ENCODE measurements around the gene PRR5.
A peak's percentile ranks its signal among the peaks of the same experiment; 100 is the strongest.

Gene PRR5

DNA sequence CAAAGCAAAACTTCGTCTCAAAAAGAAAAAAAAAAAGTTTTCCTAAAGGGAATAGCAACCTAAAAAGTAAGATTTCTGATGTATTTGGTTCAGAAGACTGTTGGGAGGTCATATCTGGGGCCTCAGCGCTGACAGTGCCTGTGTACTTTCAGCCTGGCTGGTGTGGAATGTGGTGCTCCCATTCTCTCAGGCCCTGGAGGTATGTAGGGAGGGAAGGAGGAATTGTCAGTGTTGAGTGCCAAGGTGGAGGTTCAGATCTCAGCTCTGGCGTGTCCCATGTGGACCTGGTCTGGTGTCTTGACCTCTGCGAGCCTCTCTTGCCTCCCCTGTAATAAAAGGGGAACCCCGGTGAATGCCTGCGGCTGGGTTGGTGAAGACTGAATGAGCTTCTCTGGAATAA lies 22.4 kb downstream of the PRR5 start:
- Histone ChIP-seq H3K4me1 (ENCODE audit: control insufficient read depth, insufficient read depth, low read length) (peaks cover 7% of the 10 kb centered on the region), H3K27me3 (ENCODE audit: control insufficient read depth, insufficient read depth, low read length) (peaks cover 9% of the 10 kb centered on the region), H3K9me3 (replicated peaks; ENCODE audit: low read length) (no peaks in the 10 kb centered on the region), H3K36me3 (ENCODE audit: insufficient read depth, low read length) (no peaks in the 10 kb centered on the region), H3K4me3 (ENCODE audit: low read length) (no peak overlapping the region), H3K4me2 (ENCODE audit: low read length) (no peak overlapping the region), H3K9ac (ENCODE audit: low read depth, low read length) (no peak overlapping the region)

DNA sequence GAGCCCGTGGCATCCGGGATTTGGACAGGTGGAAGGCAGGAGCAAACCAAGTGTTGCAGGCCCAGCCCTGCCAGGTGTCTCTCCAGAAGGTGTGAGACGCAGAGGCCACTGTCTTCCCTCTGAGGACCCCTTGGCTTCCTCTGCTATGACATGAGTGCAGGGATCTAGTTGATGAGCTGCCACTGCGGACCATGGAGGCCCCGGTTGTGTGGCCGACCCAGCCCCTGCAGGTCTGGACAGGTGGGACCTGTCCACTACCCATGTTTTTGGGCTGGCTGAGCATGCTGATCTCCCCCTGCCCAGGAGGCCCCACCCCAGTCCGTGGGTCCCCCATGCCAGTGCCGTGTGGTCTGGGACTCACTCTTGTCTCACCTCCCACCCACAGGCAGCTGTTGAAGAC lies 22.9 kb downstream of the PRR5 start:
- H3K36me3 ChIP-seq (ENCODE audit: insufficient read depth, low read length) = no peaks in the 10 kb centered on the region
- no peak overlapping the region for H3K4me2 ChIP-seq (ENCODE audit: low read length)
- H3K4me1 ChIP-seq (ENCODE audit: control insufficient read depth, insufficient read depth, low read length) = peaks cover 11% of the 10 kb centered on the region
- no peaks in the 10 kb centered on the region for H3K9me3 ChIP-seq (replicated peaks; ENCODE audit: low read length)
- no peak overlapping the region for H3K9ac ChIP-seq (ENCODE audit: low read depth, low read length)
- H3K4me3 ChIP-seq (ENCODE audit: low read length) = no peak overlapping the region
- peaks cover 9% of the 10 kb centered on the region for H3K27me3 ChIP-seq (ENCODE audit: control insufficient read depth, insufficient read depth, low read length)

- H3K9me3 ChIP-seq (replicated peaks; ENCODE audit: low read length) = no peaks in the 10 kb centered on the region
- no peak overlapping the region for H3K9ac ChIP-seq (ENCODE audit: low read depth, low read length)
- no peak overlapping the region for H3K4me2 ChIP-seq (ENCODE audit: low read length)
- H3K27me3 ChIP-seq (ENCODE audit: control insufficient read depth, insufficient read depth, low read length) = peaks cover 9% of the 10 kb centered on the region
- peaks cover 14% of the 10 kb centered on the region for H3K4me1 ChIP-seq (ENCODE audit: control insufficient read depth, insufficient read depth, low read length)
- no peaks in the 10 kb centered on the region for H3K36me3 ChIP-seq (ENCODE audit: insufficient read depth, low read length)
- no peak overlapping the region for H3K4me3 ChIP-seq (ENCODE audit: low read length)
Measured at GRCh38 chr22:44726439-44726838, 24.4 kb downstream of the PRR5 start.

DNA sequence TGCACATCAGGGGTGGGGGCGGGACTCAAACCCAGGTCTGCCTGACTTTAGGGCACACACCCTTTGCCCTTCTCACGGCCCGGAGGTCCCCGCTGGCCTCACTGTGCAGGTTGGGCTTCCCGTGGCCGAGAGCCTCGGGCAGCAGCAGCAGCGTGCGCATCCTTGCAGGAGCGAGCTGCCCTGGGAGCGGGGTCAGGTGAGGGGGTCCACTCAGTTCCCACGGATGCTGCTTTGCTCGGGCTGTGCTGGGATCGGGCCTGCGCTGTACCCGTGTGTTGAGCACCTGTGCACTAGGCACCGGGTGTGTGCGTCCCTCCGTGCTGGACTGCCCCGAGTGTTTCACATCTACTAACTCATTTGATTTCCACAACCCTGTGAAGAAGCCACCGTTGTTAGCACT lies 25.1 kb downstream of the PRR5 start:
- H3K36me3 ChIP-seq (ENCODE audit: insufficient read depth, low read length) = no peaks in the 10 kb centered on the region
- H3K27me3 ChIP-seq (ENCODE audit: control insufficient read depth, insufficient read depth, low read length) = peaks cover 9% of the 10 kb centered on the region
- no peaks in the 10 kb centered on the region for H3K9me3 ChIP-seq (replicated peaks; ENCODE audit: low read length)
- no peak overlapping the region for H3K4me2 ChIP-seq (ENCODE audit: low read length)
- no peak overlapping the region for H3K9ac ChIP-seq (ENCODE audit: low read depth, low read length)
- H3K4me1 ChIP-seq (ENCODE audit: control insufficient read depth, insufficient read depth, low read length) = peaks cover 14% of the 10 kb centered on the region
- H3K4me3 ChIP-seq (ENCODE audit: low read length) = no peak overlapping the region

GRCh38 chr22:44727709-44728108 lies 25.7 kb downstream of the PRR5 start:
- no peak overlapping the region for H3K9ac ChIP-seq (ENCODE audit: low read depth, low read length)

GRCh38 chr22:44728761-44729324 lies 26.8 kb downstream of the PRR5 start:
- no peaks in the 10 kb centered on the region for H3K36me3 ChIP-seq (ENCODE audit: insufficient read depth, low read length)
- peak overlapping the region; percentile 72 for H3K4me2 ChIP-seq (ENCODE audit: low read length)
- no peak overlapping the region for H3K4me3 ChIP-seq (ENCODE audit: low read length)
- H3K4me1 ChIP-seq (ENCODE audit: control insufficient read depth, insufficient read depth, low read length) = peaks cover 14% of the 10 kb centered on the region
- peaks cover 9% of the 10 kb centered on the region for H3K27me3 ChIP-seq (ENCODE audit: control insufficient read depth, insufficient read depth, low read length)
- H3K9ac ChIP-seq (ENCODE audit: low read depth, low read length) = no peak overlapping the region
- no peaks in the 10 kb centered on the region for H3K9me3 ChIP-seq (replicated peaks; ENCODE audit: low read length)

More at GRCh38 chr22:44727709-44728108, 25.7 kb downstream of the PRR5 start:
- H3K4me2 ChIP-seq (ENCODE audit: low read length) = no peak overlapping the region
- no peak overlapping the region for H3K4me3 ChIP-seq (ENCODE audit: low read length)
- H3K9me3 ChIP-seq (replicated peaks; ENCODE audit: low read length) = no peaks in the 10 kb centered on the region
- H3K27me3 ChIP-seq (ENCODE audit: control insufficient read depth, insufficient read depth, low read length) = peaks cover 9% of the 10 kb centered on the region
- peaks cover 14% of the 10 kb centered on the region for H3K4me1 ChIP-seq (ENCODE audit: control insufficient read depth, insufficient read depth, low read length)
- H3K36me3 ChIP-seq (ENCODE audit: insufficient read depth, low read length) = no peaks in the 10 kb centered on the region

GRCh38 chr22:44729391-44730021 lies 27.5 kb downstream of the PRR5 start:
- Histone ChIP-seq H3K9me3 (replicated peaks; ENCODE audit: low read length) (no peaks in the 10 kb centered on the region), H3K27me3 (ENCODE audit: control insufficient read depth, insufficient read depth, low read length) (peaks cover 9% of the 10 kb centered on the region), H3K4me1 (ENCODE audit: control insufficient read depth, insufficient read depth, low read length) (peaks cover 14% of the 10 kb centered on the region), H3K9ac (ENCODE audit: low read depth, low read length) (peak overlapping the region; percentile 38), H3K4me3 (ENCODE audit: low read length) (no peak overlapping the region), H3K36me3 (ENCODE audit: insufficient read depth, low read length) (no peaks in the 10 kb centered on the region), H3K4me2 (ENCODE audit: low read length) (peak overlapping the region; percentile 72)

GRCh38 chr22:44730022-44730393 lies 28.0 kb downstream of the PRR5 start:
- peak overlapping the region; percentile 38 for H3K9ac ChIP-seq (ENCODE audit: low read depth, low read length)
- no peak overlapping the region for H3K4me3 ChIP-seq (ENCODE audit: low read length)
- no peaks in the 10 kb centered on the region for H3K9me3 ChIP-seq (replicated peaks; ENCODE audit: low read length)
- peaks cover 14% of the 10 kb centered on the region for H3K4me1 ChIP-seq (ENCODE audit: control insufficient read depth, insufficient read depth, low read length)
- H3K27me3 ChIP-seq (ENCODE audit: control insufficient read depth, insufficient read depth, low read length) = peaks cover 9% of the 10 kb centered on the region
- no peaks in the 10 kb centered on the region for H3K36me3 ChIP-seq (ENCODE audit: insufficient read depth, low read length)
- peak overlapping the region; percentile 72 for H3K4me2 ChIP-seq (ENCODE audit: low read length)

DNA sequence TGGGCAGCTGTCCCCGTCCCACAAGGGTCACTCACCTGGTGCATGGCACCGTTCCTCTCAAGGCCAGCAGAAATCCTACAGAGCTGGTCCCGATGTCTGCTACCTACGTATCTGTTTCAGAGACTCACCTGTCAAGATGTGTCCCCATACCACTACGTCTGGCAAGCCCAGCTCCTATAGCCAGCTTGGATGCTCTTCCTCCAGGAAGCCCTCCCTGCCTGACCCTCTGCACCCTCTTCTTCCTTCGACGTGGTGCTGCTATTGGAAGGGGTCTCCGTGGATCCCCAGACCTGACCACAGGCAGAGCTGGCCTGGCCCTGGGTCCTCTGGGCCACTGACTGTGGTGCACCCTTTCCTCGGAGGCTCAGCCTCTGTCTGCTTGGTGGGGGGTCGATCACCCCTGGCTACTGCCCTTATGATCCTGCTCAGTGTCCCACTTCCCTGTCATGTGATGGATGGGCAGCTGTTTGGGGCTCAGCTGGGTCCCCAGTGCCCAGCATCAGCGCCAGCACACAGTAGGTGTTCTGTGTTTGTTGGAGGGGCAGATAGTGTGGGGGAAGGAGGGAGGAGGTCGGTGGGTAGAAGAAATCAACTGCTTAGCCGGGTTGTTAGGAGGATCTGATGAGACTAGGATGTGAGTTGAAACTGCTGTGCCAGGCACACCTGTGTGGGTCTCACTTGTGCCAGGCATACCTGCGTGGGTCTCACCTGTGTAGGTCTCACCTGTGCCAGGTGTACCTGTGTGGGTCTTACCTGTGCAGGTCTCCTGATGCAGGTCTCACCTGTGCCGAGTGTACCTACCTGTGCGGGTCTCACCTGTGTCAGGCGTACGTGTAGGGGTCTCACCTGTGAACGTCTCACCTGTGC lies 28.7 kb downstream of the PRR5 start:
- H3K9ac ChIP-seq (ENCODE audit: low read depth, low read length) = no peak overlapping the region
- peaks cover 14% of the 10 kb centered on the region for H3K4me1 ChIP-seq (ENCODE audit: control insufficient read depth, insufficient read depth, low read length)
- H3K9me3 ChIP-seq (replicated peaks; ENCODE audit: low read length) = no peaks in the 10 kb centered on the region
- H3K27me3 ChIP-seq (ENCODE audit: control insufficient read depth, insufficient read depth, low read length) = peaks cover 9% of the 10 kb centered on the region
- H3K4me3 ChIP-seq (ENCODE audit: low read length) = no peak overlapping the region
- H3K36me3 ChIP-seq (ENCODE audit: insufficient read depth, low read length) = no peaks in the 10 kb centered on the region
- H3K4me2 ChIP-seq (ENCODE audit: low read length) = no peak overlapping the region

GRCh38 chr22:44731357-44731970 lies 29.5 kb downstream of the PRR5 start:
- no peak overlapping the region for H3K9ac ChIP-seq (ENCODE audit: low read depth, low read length)
- H3K27me3 ChIP-seq (ENCODE audit: control insufficient read depth, insufficient read depth, low read length) = peaks cover 9% of the 10 kb centered on the region
- H3K36me3 ChIP-seq (ENCODE audit: insufficient read depth, low read length) = no peaks in the 10 kb centered on the region
- no peak overlapping the region for H3K4me2 ChIP-seq (ENCODE audit: low read length)
- H3K9me3 ChIP-seq (replicated peaks; ENCODE audit: low read length) = no peaks in the 10 kb centered on the region
- peaks cover 14% of the 10 kb centered on the region for H3K4me1 ChIP-seq (ENCODE audit: control insufficient read depth, insufficient read depth, low read length)
- H3K4me3 ChIP-seq (ENCODE audit: low read length) = no peak overlapping the region

DNA sequence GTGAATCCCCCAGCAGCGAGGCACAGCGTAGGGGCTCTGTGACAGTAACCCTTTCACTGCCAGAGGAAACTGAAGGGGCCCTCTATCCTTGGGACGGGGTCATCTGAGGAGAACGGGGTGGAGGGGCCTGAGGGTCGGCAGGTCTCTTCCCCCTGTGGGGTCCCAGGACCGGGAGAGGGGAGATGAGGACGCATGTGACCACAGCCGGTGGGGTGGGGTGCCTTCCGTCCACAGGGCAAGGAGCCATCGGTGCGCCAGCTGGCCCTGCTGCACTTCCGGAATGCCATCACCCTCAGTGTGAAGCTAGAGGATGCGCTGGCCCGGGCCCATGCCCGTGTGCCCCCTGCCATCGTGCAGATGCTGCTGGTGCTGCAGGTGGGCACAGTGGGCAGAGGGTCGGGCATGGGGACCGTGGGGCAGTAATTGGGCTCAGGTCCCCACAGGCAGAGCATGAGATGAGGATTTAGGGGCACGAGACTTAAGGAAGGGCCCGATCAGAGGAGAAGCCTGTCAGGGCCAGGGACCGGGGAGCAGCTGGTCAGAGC lies 30.1 kb downstream of the PRR5 start:
- H3K36me3 ChIP-seq (ENCODE audit: insufficient read depth, low read length) = no peaks in the 10 kb centered on the region
- peaks cover 9% of the 10 kb centered on the region for H3K27me3 ChIP-seq (ENCODE audit: control insufficient read depth, insufficient read depth, low read length)
- H3K9ac ChIP-seq (ENCODE audit: low read depth, low read length) = no peak overlapping the region
- peaks cover 14% of the 10 kb centered on the region for H3K4me1 ChIP-seq (ENCODE audit: control insufficient read depth, insufficient read depth, low read length)
- no peaks in the 10 kb centered on the region for H3K9me3 ChIP-seq (replicated peaks; ENCODE audit: low read length)
- no peak overlapping the region for H3K4me3 ChIP-seq (ENCODE audit: low read length)
- H3K4me2 ChIP-seq (ENCODE audit: low read length) = no peak overlapping the region

Measured in skeletal muscle satellite cell (primary cell).